Pancreas (tissue), 10 donors: ENCODE data around the gene KCNH4. TPM values are rescaled to one million over a fixed set of nuclear protein-coding genes. Genes with fewer than 3 reads are reported as not detected.

Experiments
- ATAC-seq, 4 donors: fragments of 200-7000 bp; cut with Tn5 transposase; one replicate each; pipeline versions ENCODE4 v1.8.0 to v1.9.1; 2020; ENCODE audit warnings: mild to moderate bottlenecking in 4 of 4, moderate library complexity in 4 of 4
- DNase-seq, 6 donors: peaks; one replicate each; pipeline ENCODE4 v3.0.0-alpha.2; 2020
- FAIRE-seq: peaks from 2 replicates; lab custom pipeline; 2012; peaks lifted over from hg19 to GRCh38; lab: Jason Lieb, UNC
- H3K27ac ChIP-seq, 4 donors: fragments of 200-600 bp; sonication (generic); 1 replicate in 3 of 4; 2 replicates in 1 of 4; pipeline versions ENCODE4 v1.5.0 to v1.8.0; 2020
- H3K27me3 ChIP-seq, 4 donors: fragments of 200-600 bp; one replicate each; pipeline ENCODE4 v1.8.0; 2021
- H3K36me3 ChIP-seq, 3 donors: fragments of 200-600 bp; sonication (generic) in 1 of 3; one replicate each; pipeline versions ENCODE4 v1.5.0 to v1.8.0; 2020 to 2021
- H3K4me1 ChIP-seq, 3 donors: fragments of 200-600 bp; one replicate each; pipeline ENCODE4 v1.8.0; 2021
- H3K4me3 ChIP-seq, 4 donors: fragments of 200-600 bp; sonication (generic) in 2 of 4; one replicate each; pipeline versions ENCODE4 v1.5.0 to v1.8.0; 2020 to 2021
- H3K9me3 ChIP-seq, 4 donors: fragments of 200-600 bp; one replicate each; pipeline ENCODE4 v1.8.0; 2021
- WGBS, 2 donors: extraction: QIAGEN DNeasy Blood & Tissue Kit; methylation state at CpG; one replicate each; pipeline ENCODE4 v1.1.7; 2013; 5-methylcytosine and 5-hydroxymethylcytosine counted together
- intact Hi-C, 3 donors: fragments of 100-400 bp; cut with DNase I; formaldehyde crosslinking; loops; one replicate each; pipeline versions ENCODE4 v1.11.1 to v1.14.2; 2022
- polyA plus RNA-seq, 2 donors: library from polyadenylated mRNA; stranded (reverse); fragments of 200-250 nt; gene quantifications; one replicate each; pipeline ENCODE4 v1.2.3, GENCODE V29; 2013
- total RNA-seq, 6 donors: library from RNA; stranded (reverse); fragmentation: NEBNext Ultra II Directional in 4 of 6; extraction: Animal tissue kit (Norgen Biotek cat#: 25700) in 4 of 6; gene quantifications; one replicate each; pipeline versions ENCODE4 v1.2.1 to v1.2.4, GENCODE V29; 2021 to 2023
- TF ChIP-seq, protein P1 (sequence below), 4 donors: fragments of 200-600 bp; sonication (generic) in 3 of 4; IDR thresholded peaks; one replicate each; pipeline versions ENCODE4 v1.5.0 to v1.8.0; 2021; ENCODE audit warnings: antibody characterized with exemption in 4 of 4
- donor health status: healthy with polysubstance abuse.
- donor health status: DM: no; HTN: no; CAD: no; lungs with moderate emphysema.
- donor health status: DM: no; HTN: no; CAD: no.
- donor health status: control.
- donor health status: control.
- donor health status: Bipolar disorder and iron deficiency.
- donor health status: DM: yes; HTN: yes; CAD: no.
- donor health status: DM: no; HTN: no; CAD: no.
- donor health status: DM: no; HTN: no; CAD: no.
- donor health status: DM: yes; HTN: yes; CAD: no.

Gene KCNH4
- total and polyA plus RNA-seq, 8 donors: 0.03 to 0.14 (median 0.08) TPM; not detected in 1

GRCh38 chr17:42109086-42109485 lies 71.9 kb downstream of the KCNH4 start:
- DNase-seq (peak in 1 of 6 donors; percentile 55), ATAC-seq (no peak), FAIRE-seq (no peak)
- H3K27me3 ChIP-seq: no peaks in the 10 kb centered on the region
- no peaks in the 10 kb centered on the region for H3K9me3 ChIP-seq
- no peak overlapping the region for H3K4me3 ChIP-seq
- H3K4me1 ChIP-seq: peaks cover 6 to 13% (median 11%) of the 10 kb centered on the region in 3 donors
- WGBS, 2 donors: 88 to 90% methylated on average over 9 of the region's 9 CpGs
- H3K27ac ChIP-seq: no peak overlapping the region
- intact Hi-C loops: loop anchor here in 1 of 3 donors (10.0 kb wide), 1 partner anchor 84 kb away; the partner anchor contains the start of gene NKIRAS2
- TF ChIP-seq, protein P1, sequence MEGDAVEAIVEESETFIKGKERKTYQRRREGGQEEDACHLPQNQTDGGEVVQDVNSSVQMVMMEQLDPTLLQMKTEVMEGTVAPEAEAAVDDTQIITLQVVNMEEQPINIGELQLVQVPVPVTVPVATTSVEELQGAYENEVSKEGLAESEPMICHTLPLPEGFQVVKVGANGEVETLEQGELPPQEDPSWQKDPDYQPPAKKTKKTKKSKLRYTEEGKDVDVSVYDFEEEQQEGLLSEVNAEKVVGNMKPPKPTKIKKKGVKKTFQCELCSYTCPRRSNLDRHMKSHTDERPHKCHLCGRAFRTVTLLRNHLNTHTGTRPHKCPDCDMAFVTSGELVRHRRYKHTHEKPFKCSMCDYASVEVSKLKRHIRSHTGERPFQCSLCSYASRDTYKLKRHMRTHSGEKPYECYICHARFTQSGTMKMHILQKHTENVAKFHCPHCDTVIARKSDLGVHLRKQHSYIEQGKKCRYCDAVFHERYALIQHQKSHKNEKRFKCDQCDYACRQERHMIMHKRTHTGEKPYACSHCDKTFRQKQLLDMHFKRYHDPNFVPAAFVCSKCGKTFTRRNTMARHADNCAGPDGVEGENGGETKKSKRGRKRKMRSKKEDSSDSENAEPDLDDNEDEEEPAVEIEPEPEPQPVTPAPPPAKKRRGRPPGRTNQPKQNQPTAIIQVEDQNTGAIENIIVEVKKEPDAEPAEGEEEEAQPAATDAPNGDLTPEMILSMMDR (IDR thresholded peaks at IDR 0.05): no peak
- peaks cover 0 to 2% (median 0%) of the 10 kb centered on the region in 3 donors for H3K36me3 ChIP-seq

- Histone ChIP-seq H3K27ac (no peak overlapping the region), H3K27me3 (no peaks in the 10 kb centered on the region), H3K4me1 (peaks cover 2 to 9% (median 8%) of the 10 kb centered on the region in 3 donors), H3K9me3 (no peaks in the 10 kb centered on the region), H3K4me3 (no peak overlapping the region), H3K36me3 (no peaks in the 10 kb centered on the region)
- 74 to 77% methylated on average over 50 to 51 of the region's 51 CpGs for WGBS, 2 donors
- TF ChIP-seq, protein P1 (IDR thresholded peaks at IDR 0.05): no peak
- intact Hi-C loops: loop anchor here in 1 of 3 donors (10.0 kb wide), 1 partner anchor 83 kb away; the partner anchor contains the start of gene NKIRAS2
- ATAC-seq (peak; percentile 38 to 81 (median 58)), FAIRE-seq (no peak), DNase-seq (peak; percentile 68 to 82 (median 78))
These were observed 73.1 kb downstream of the KCNH4 start for GRCh38 chr17:42107597-42108576.

DNA sequence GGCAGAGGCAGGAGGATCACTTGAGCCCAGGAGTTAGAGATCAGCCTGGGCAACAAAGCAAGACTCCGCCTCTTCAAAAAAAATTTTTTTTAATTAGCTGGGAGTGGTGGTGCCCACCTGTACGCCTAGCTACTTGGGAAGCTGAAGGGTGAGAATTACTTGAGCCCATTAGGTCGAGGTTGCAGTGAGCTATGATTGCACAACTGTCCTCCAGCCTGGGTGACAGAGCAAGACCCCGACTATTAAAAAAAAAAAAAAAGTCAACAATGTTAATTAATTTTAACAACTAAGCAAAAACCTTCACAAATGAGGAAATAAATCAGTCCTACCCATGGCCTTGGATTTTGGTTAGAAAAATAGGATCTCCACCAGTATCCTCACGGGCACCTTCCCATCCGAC lies 73.8 kb downstream of the KCNH4 start:
- Histone ChIP-seq H3K36me3 (no peaks in the 10 kb centered on the region), H3K4me1 (peaks cover 0 to 6% (median 5%) of the 10 kb centered on the region in 3 donors), H3K4me3 (no peak overlapping the region), H3K9me3 (no peaks in the 10 kb centered on the region), H3K27me3 (no peaks in the 10 kb centered on the region), H3K27ac (no peak overlapping the region)
- FAIRE-seq (no peak), ATAC-seq (no peak), DNase-seq (no peak)
- WGBS, 2 donors: 81 to 84% methylated on average over 6 of the region's 6 CpGs
- TF ChIP-seq, protein P1 (IDR thresholded peaks at IDR 0.05): no peak
- intact Hi-C loops: loop anchor here in 1 of 3 donors (10.0 kb wide), 1 partner anchor 82 kb away; the partner anchor contains the start of gene NKIRAS2

Other genes starting within 250 kb of the KCNH4 start
- gene CNP, start 214.3 kb downstream of the KCNH4 start, total RNA-seq: 10 to 100 TPM; 26.3 to 45.8 (median 32.1) TPM
- gene CNP, start 214.3 kb downstream of the KCNH4 start, polyA plus RNA-seq: 10 to 100 TPM; 26.4 to 34.4 TPM
- gene DNAJC7, start 163.7 kb downstream of the KCNH4 start, total RNA-seq: 10 to 100 TPM; 32.2 to 45.3 (median 37.3) TPM
- 10 to 100 TPM; 53.4 to 63.6 TPM for gene DNAJC7, start 163.7 kb downstream of the KCNH4 start, polyA plus RNA-seq
- gene NKIRAS2, start 161.1 kb downstream of the KCNH4 start, total RNA-seq: 10 to 100 TPM in 3 of 6 donors, 1 to 10 TPM in 3; 6.5 to 14.7 (median 10.7) TPM
- gene NKIRAS2, start 161.1 kb downstream of the KCNH4 start, polyA plus RNA-seq: 10 to 100 TPM; 11.7 to 14.1 TPM
- gene C17orf113, start 130.5 kb downstream of the KCNH4 start, total RNA-seq: 1 to 10 TPM; 1.2 to 2.2 (median 1.8) TPM
- gene C17orf113, start 130.5 kb downstream of the KCNH4 start, polyA plus RNA-seq: 1 to 10 TPM; 1.5 to 1.9 TPM
- 1 to 10 TPM in 5 of 6 donors, under 1 TPM in 1; 0.67 to 2.1 (median 1.4) TPM for gene ZNF385C, start 82.7 kb downstream of the KCNH4 start, total RNA-seq
- gene ZNF385C, start 82.7 kb downstream of the KCNH4 start, polyA plus RNA-seq: 1 to 10 TPM; 1.8 to 2.6 TPM
- gene DHX58, start 68.4 kb downstream of the KCNH4 start, total RNA-seq: 10 to 100 TPM in 1 of 6 donors, 1 to 10 TPM in 5; 3.7 to 11.0 (median 6.1) TPM
- 10 to 100 TPM; 20.9 to 22.8 TPM for gene DHX58, start 68.4 kb downstream of the KCNH4 start, polyA plus RNA-seq
- 10 to 100 TPM; 17.5 to 43.7 (median 22.3) TPM for gene KAT2A, start 59.8 kb downstream of the KCNH4 start, total RNA-seq
- 100 to 1,000 TPM; 157 to 158 TPM for gene KAT2A, start 59.8 kb downstream of the KCNH4 start, polyA plus RNA-seq
- gene HSPB9, start 58.3 kb downstream of the KCNH4 start, total RNA-seq: under 1 TPM; 0.40 to 0.75 (median 0.58) TPM
- 1 to 10 TPM in 1 of 2 donors, under 1 TPM in 1; 0.85 to 1.6 TPM for gene HSPB9, start 58.3 kb downstream of the KCNH4 start, polyA plus RNA-seq
- 10 to 100 TPM; 25.9 to 53.1 (median 42.0) TPM for gene RAB5C, start 26.2 kb downstream of the KCNH4 start, total RNA-seq
- 10 to 100 TPM; 42.6 to 61.8 TPM for gene RAB5C, start 26.2 kb downstream of the KCNH4 start, polyA plus RNA-seq
- gene HCRT, start 4.3 kb upstream of the KCNH4 start, total RNA-seq: not detected
- gene HCRT, start 4.3 kb upstream of the KCNH4 start, polyA plus RNA-seq: not detected
- 10 to 100 TPM; 14.8 to 20.9 (median 17.1) TPM for gene GHDC, start 13.4 kb upstream of the KCNH4 start, total RNA-seq
- gene GHDC, start 13.4 kb upstream of the KCNH4 start, polyA plus RNA-seq: 10 to 100 TPM; 19.4 to 21.6 TPM
- 10 to 100 TPM; 22.6 to 27.5 (median 24.2) TPM for gene STAT5B, start 95.2 kb upstream of the KCNH4 start, total RNA-seq
- gene STAT5B, start 95.2 kb upstream of the KCNH4 start, polyA plus RNA-seq: 10 to 100 TPM; 17.9 to 24.3 TPM
- gene STAT5A, start 107.4 kb upstream of the KCNH4 start, total RNA-seq: 10 to 100 TPM; 13.1 to 19.8 (median 15.4) TPM
- gene STAT5A, start 107.4 kb upstream of the KCNH4 start, polyA plus RNA-seq: 10 to 100 TPM; 10.5 to 12.6 TPM
- 100 to 1,000 TPM in 2 of 6 donors, 10 to 100 TPM in 4; 63.3 to 127 (median 78.6) TPM for gene STAT3, start 207.3 kb upstream of the KCNH4 start, total RNA-seq
- 10 to 100 TPM; 37.9 to 42.9 TPM for gene STAT3, start 207.3 kb upstream of the KCNH4 start, polyA plus RNA-seq
- 10 to 100 TPM; 11.5 to 42.6 (median 19.6) TPM for gene CAVIN1, start 242.1 kb upstream of the KCNH4 start, total RNA-seq
- 10 to 100 TPM; 25.2 to 32.9 TPM for gene CAVIN1, start 242.1 kb upstream of the KCNH4 start, polyA plus RNA-seq